A549 (cell line): ENCODE data around the gene PLCB4.

Source experiments
- KDM5A ChIP-seq: fragments of 200-600 bp; sonication (generic); IDR thresholded peaks from 2 replicates; pipeline ENCODE4 v1.6.1; 2016; ENCODE audit warnings: antibody characterized with exemption, mild to moderate bottlenecking
- POLR2A ChIP-seq: IDR thresholded peaks from 2 replicates; pipeline ENCODE4 v1.6.1; 2012; ENCODE audit warnings: mild to moderate bottlenecking, low read length
- TF ChIP-seq, protein P1 (sequence below): fragments of 150-350 bp; IDR thresholded peaks from 2 replicates; pipeline ENCODE4 v1.6.1; 2014; ENCODE audit warnings: low read depth, mild to moderate bottlenecking, low read length
- TF ChIP-seq, protein P2 (sequence below): fragments of >200 bp; sonication (Bioruptor Twin); formaldehyde crosslinking; IDR thresholded peaks from 3 replicates; pipeline ENCODE4 v1.5.1; 2016

DNA sequence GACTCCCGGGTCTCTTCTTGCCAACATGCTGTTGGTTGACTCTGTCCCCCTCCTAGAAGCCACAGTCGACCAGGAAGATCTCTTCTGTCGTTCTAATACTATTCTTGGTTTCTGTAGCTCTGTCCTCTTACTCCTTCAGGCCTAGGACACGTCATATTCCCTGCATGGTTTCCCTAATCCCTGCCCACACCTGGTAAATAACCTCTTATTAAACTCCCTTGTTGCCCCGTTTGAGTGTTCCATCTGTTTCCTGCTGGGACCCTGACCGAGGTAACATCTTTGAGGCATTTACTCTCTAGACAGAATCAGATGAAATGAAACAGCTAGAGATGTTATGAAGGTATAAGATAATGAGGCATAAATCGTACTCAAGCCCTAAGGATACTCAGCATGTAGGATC is 68.1 kb downstream of the PLCB4 start:
- no peak for TF ChIP-seq KDM5A
- TF ChIP-seq, protein P1, sequence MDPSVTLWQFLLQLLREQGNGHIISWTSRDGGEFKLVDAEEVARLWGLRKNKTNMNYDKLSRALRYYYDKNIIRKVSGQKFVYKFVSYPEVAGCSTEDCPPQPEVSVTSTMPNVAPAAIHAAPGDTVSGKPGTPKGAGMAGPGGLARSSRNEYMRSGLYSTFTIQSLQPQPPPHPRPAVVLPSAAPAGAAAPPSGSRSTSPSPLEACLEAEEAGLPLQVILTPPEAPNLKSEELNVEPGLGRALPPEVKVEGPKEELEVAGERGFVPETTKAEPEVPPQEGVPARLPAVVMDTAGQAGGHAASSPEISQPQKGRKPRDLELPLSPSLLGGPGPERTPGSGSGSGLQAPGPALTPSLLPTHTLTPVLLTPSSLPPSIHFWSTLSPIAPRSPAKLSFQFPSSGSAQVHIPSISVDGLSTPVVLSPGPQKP: no peak
- TF ChIP-seq POLR2A: no peak
- TF ChIP-seq, protein P2, sequence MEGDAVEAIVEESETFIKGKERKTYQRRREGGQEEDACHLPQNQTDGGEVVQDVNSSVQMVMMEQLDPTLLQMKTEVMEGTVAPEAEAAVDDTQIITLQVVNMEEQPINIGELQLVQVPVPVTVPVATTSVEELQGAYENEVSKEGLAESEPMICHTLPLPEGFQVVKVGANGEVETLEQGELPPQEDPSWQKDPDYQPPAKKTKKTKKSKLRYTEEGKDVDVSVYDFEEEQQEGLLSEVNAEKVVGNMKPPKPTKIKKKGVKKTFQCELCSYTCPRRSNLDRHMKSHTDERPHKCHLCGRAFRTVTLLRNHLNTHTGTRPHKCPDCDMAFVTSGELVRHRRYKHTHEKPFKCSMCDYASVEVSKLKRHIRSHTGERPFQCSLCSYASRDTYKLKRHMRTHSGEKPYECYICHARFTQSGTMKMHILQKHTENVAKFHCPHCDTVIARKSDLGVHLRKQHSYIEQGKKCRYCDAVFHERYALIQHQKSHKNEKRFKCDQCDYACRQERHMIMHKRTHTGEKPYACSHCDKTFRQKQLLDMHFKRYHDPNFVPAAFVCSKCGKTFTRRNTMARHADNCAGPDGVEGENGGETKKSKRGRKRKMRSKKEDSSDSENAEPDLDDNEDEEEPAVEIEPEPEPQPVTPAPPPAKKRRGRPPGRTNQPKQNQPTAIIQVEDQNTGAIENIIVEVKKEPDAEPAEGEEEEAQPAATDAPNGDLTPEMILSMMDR: no peak
